Smooth muscle cell (in vitro differentiated cells): ENCODE results near the gene SCYL1. TPM values are rescaled to one million over a fixed set of nuclear protein-coding genes. Genes with fewer than 3 reads are reported as not detected.
A peak's percentile ranks its signal among the peaks of the same experiment; 100 is the strongest.
"Not testable (repeated sequence)": the region's sequence is repeated elsewhere in the genome, so short reads cannot be mapped to it uniquely, and the experiment has no call there.

ENCODE experiments used
- DNase-seq: peaks from one replicate; lab custom pipeline; 2025; ENCODE audit not compliant: unreplicated experiment; lab: John Stamatoyannopoulos, UW
- H2AFZ ChIP-seq: fragments of 200-600 bp; sonication (generic); 2 replicates; pipeline ENCODE4 v1.6.0; 2016; ENCODE audit warnings: antibody characterized with exemption, low read depth, mild to moderate bottlenecking
- H3F3A ChIP-seq: fragments of 200-600 bp; sonication (generic); 2 replicates; pipeline ENCODE4 v1.6.0; 2017; ENCODE audit warnings: antibody characterized with exemption, low read depth
- H3K27ac ChIP-seq: fragments of 200-600 bp; sonication (generic); 2 replicates; pipeline ENCODE4 v1.5.1; 2016; ENCODE audit warnings: low read depth, mild to moderate bottlenecking
- H3K27me3 ChIP-seq: fragments of 200-600 bp; sonication (generic); 2 replicates; pipeline ENCODE4 v1.6.1; 2016; ENCODE audit warnings: low read depth, mild to moderate bottlenecking
- H3K36me3 ChIP-seq: fragments of 200-600 bp; sonication (generic); 2 replicates; pipeline ENCODE4 v1.5.1; 2016; ENCODE audit warnings: low read depth
- H3K4me1 ChIP-seq: fragments of 200-600 bp; sonication (generic); 2 replicates; pipeline ENCODE4 v1.5.1; 2016; ENCODE audit warnings: low read depth
- H3K4me2 ChIP-seq: fragments of 200-600 bp; sonication (generic); 2 replicates; pipeline ENCODE4 v1.6.0; 2016; ENCODE audit warnings: mild to moderate bottlenecking
- H3K4me3 ChIP-seq: fragments of 200-600 bp; sonication (generic); 2 replicates; pipeline ENCODE4 v1.5.1; 2016; ENCODE audit warnings: mild to moderate bottlenecking
- H3K79me2 ChIP-seq: fragments of 200-600 bp; sonication (generic); 2 replicates; pipeline ENCODE4 v1.6.0; 2016; ENCODE audit warnings: low read depth, mild to moderate bottlenecking
- H3K9ac ChIP-seq: fragments of 200-600 bp; sonication (generic); 2 replicates; pipeline ENCODE4 v1.6.0; 2016; ENCODE audit warnings: low read depth
- H3K9me3 ChIP-seq: fragments of 200-600 bp; sonication (generic); replicated peaks from 2 replicates; pipeline ENCODE4 v1.5.1; 2016; ENCODE audit warnings: low read depth
- H4K20me1 ChIP-seq: fragments of 200-600 bp; sonication (generic); 2 replicates; pipeline ENCODE4 v1.6.0; 2016; ENCODE audit warnings: low read depth
- CTCF ChIP-seq: fragments of 200-600 bp; sonication (generic); IDR thresholded peaks from 2 replicates; pipeline ENCODE4 v1.5.1; 2017; ENCODE audit warnings: borderline replicate concordance, mild to moderate bottlenecking, antibody characterized with exemption; ENCODE audit not compliant: insufficient read depth, poor library complexity, severe bottlenecking
- WGBS: methylation state at CpG from one replicate; pipeline ENCODE4 v1.1.7; 2016; ENCODE audit warnings: low lambda C conversion rate; 5-methylcytosine and 5-hydroxymethylcytosine counted together
- polyA plus RNA-seq: library from polyadenylated mRNA; unstranded; fragments of >200 nt; fragmentation: Nextera tagmentation; extraction: Ambion mirVana; gene quantifications from 2 replicates; pipeline ENCODE4 v1.2.1, GENCODE V29; 2016
- total RNA-seq: library from RNA; depleted of rRNA; stranded (reverse); fragments of >200 nt; gene quantifications from 2 replicates; pipeline ENCODE4 v1.2.3, GENCODE V29; 2014

Gene SCYL1
- total and polyA plus RNA-seq, 2 experiments from 2014 or later, result 66.6 to 123 TPM

- not testable (repeated sequence) for H2AFZ ChIP-seq, H3K9ac ChIP-seq, DNase-seq, H3K27me3 ChIP-seq, H3K36me3 ChIP-seq, H3K9me3 ChIP-seq
- Histone ChIP-seq H3K4me3 (peak overlapping the region; percentile 36), H3K4me1 (peaks cover 34% of the 10 kb centered on the region), H3K79me2 (peaks cover 29% of the 10 kb centered on the region), H4K20me1 (peaks cover 32% of the 10 kb centered on the region), H3K4me2 (peak overlapping the region; percentile 77), H3F3A (peaks cover 30% of the 10 kb centered on the region), H3K27ac (peak overlapping the region; percentile 48)
- 18% methylated on average over 18 of the region's 18 CpGs for WGBS
These were observed 1.9 kb upstream of the SCYL1 start for GRCh38 chr11:65522718-65523630.

- H3K27me3 ChIP-seq, DNase-seq, H2AFZ ChIP-seq, H3K9ac ChIP-seq, H3K36me3 ChIP-seq, H3K9me3 ChIP-seq: not testable (repeated sequence)
- 73% methylated on average over 7 of the region's 7 CpGs for WGBS
- H3K27ac ChIP-seq, result peak overlapping the region; percentile 48
- peak overlapping the region; percentile 77 for H3K4me2 ChIP-seq
- H3F3A ChIP-seq, result peaks cover 30% of the 10 kb centered on the region
- H4K20me1 ChIP-seq, result peaks cover 39% of the 10 kb centered on the region
- peak overlapping the region; percentile 18 for H3K4me3 ChIP-seq
- peaks cover 34% of the 10 kb centered on the region for H3K4me1 ChIP-seq
- peaks cover 35% of the 10 kb centered on the region for H3K79me2 ChIP-seq
These were observed 1.3 kb upstream of the SCYL1 start for GRCh38 chr11:65523631-65523968.

- Histone ChIP-seq H3K9me3 (no peaks in the 10 kb centered on the region), H3K27me3 (no peaks in the 10 kb centered on the region), H3K4me3 (peak overlapping the region; percentile 27), H3K4me1 (peaks cover 34% of the 10 kb centered on the region), H3F3A (peaks cover 30% of the 10 kb centered on the region), H2AFZ (no peak overlapping the region), H3K9ac (no peak overlapping the region), H3K4me2 (peak overlapping the region; percentile 77), H3K27ac (peak overlapping the region; percentile 48), H3K79me2 (peaks cover 40% of the 10 kb centered on the region), H4K20me1 (peaks cover 44% of the 10 kb centered on the region), H3K36me3 (no peaks in the 10 kb centered on the region)
- DNase-seq, result peak; percentile 43
- no peak for TF ChIP-seq CTCF
- WGBS, result 29% methylated on average over 12 of the region's 12 CpGs
These were observed 706 bp upstream of the SCYL1 start for GRCh38 chr11:65524014-65524740.

GRCh38 chr11:65525546-65526480, 930 bp downstream of the SCYL1 start:
- WGBS, result 65% methylated on average over 29 of the region's 31 CpGs
- Histone ChIP-seq H3K27me3 (no peaks in the 10 kb centered on the region), H4K20me1 (peaks cover 61% of the 10 kb centered on the region), H3K9ac (peak overlapping the region; percentile 100), H3K79me2 (peaks cover 40% of the 10 kb centered on the region), H2AFZ (no peak overlapping the region), H3K27ac (peak overlapping the region; percentile 96), H3K9me3 (no peaks in the 10 kb centered on the region), H3F3A (peaks cover 30% of the 10 kb centered on the region), H3K4me1 (peaks cover 34% of the 10 kb centered on the region), H3K36me3 (no peaks in the 10 kb centered on the region), H3K4me2 (peak overlapping the region; percentile 100), H3K4me3 (peak overlapping the region; percentile 100)
- no peak for TF ChIP-seq CTCF
- no peak for DNase-seq
